Mesothelial cell of epicardium (in vitro differentiated cells): ENCODE measurements around the gene DHX29. TPM values are rescaled to one million over a fixed set of nuclear protein-coding genes. Genes with fewer than 3 reads are reported as not detected.

ENCODE experiments used
- DNase-seq, 2 experiments: peaks; one replicate each; pipeline ENCODE4 v3.0.0; 2021; ENCODE audit warnings: low spot score in 2 of 2; ENCODE audit not compliant: unreplicated experiment in 2 of 2
- H3K27ac Mint-ChIP-seq: 2 replicates; pipeline ENCODE4 v1.8.0; 2021; ENCODE audit warnings: mixed read lengths
- H3K27me3 Mint-ChIP-seq: 2 replicates; pipeline ENCODE4 v1.8.0; 2021; ENCODE audit warnings: low read depth, mixed read lengths
- H3K36me3 Mint-ChIP-seq: 2 replicates; pipeline ENCODE4 v1.8.0; 2021; ENCODE audit warnings: mixed read lengths
- H3K4me1 Mint-ChIP-seq: 2 replicates; pipeline ENCODE4 v1.8.0; 2021; ENCODE audit warnings: mixed read lengths
- H3K4me3 Mint-ChIP-seq: 2 replicates; pipeline ENCODE4 v1.8.0; 2021; ENCODE audit warnings: mild to moderate bottlenecking, moderate library complexity, mixed read lengths
- H3K9me3 Mint-ChIP-seq: 2 replicates; pipeline ENCODE4 v1.8.0; 2021; ENCODE audit warnings: mixed read lengths
- CTCF ChIP-seq: fragments of 200-600 bp; sonication (generic); IDR thresholded peaks from one replicate; pipeline ENCODE4 v1.5.0; 2021; ENCODE audit warnings: antibody characterized with exemption; ENCODE audit not compliant: unreplicated experiment
- total RNA-seq: library from RNA; stranded (reverse); gene quantifications from 3 replicates; pipeline ENCODE4 v1.2.1, GENCODE V29; 2021

DHX29 gene
- total RNA-seq, 1 donor from 2014 or later = 25.1 TPM

GRCh38 chr5:55241746-55242145, 65.7 kb downstream of the DHX29 start:
- DNase-seq = no peak
- H3K9me3 Mint-ChIP-seq = peaks cover 5% of the 10 kb centered on the region
- H3K27ac Mint-ChIP-seq = peak overlapping the region; percentile 47
- peaks cover 37% of the 10 kb centered on the region for H3K27me3 Mint-ChIP-seq
- peaks cover 18% of the 10 kb centered on the region for H3K4me1 Mint-ChIP-seq
- TF ChIP-seq CTCF = no peak
- no peaks in the 10 kb centered on the region for H3K36me3 Mint-ChIP-seq
- no peak overlapping the region for H3K4me3 Mint-ChIP-seq

DNA sequence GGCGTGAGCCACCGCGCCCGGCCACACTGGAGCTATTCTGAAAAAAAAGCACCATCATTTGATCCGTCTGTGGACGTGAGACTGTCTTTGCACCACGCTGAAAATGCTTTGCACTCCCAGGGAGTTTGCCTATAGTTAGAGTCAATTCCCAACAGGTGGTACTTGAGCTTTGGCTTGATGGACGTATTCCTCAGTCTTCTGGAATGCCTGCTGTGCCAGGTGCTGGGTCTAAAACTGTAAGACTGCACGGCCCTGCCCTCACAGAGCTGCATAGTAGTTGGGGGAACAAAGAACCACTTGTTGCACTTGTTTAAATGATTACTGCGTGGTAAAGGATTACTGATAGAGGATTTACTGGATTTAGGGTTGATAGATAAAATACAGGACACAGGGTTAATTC, 70.7 kb downstream of the DHX29 start:
- Mint-ChIP-seq H3K27me3 (peaks cover 70% of the 10 kb centered on the region), H3K4me1 (peaks cover 30% of the 10 kb centered on the region), H3K4me3 (no peak overlapping the region), H3K27ac (no peak overlapping the region), H3K9me3 (no peaks in the 10 kb centered on the region), H3K36me3 (no peaks in the 10 kb centered on the region)
- DNase-seq = no peak
- TF ChIP-seq CTCF = no peak

- peak overlapping the region; percentile 39 for H3K27ac Mint-ChIP-seq
- peak overlapping the region; percentile 75 for H3K4me3 Mint-ChIP-seq
- H3K36me3 Mint-ChIP-seq = no peaks in the 10 kb centered on the region
- H3K4me1 Mint-ChIP-seq = peaks cover 28% of the 10 kb centered on the region
- H3K27me3 Mint-ChIP-seq = peaks cover 82% of the 10 kb centered on the region
- no peak for TF ChIP-seq CTCF
- DNase-seq = no peak
- no peaks in the 10 kb centered on the region for H3K9me3 Mint-ChIP-seq
These were observed 73.3 kb downstream of the DHX29 start for GRCh38 chr5:55234121-55234700.

- Mint-ChIP-seq H3K4me1 (peaks cover 28% of the 10 kb centered on the region), H3K4me3 (peak within 1 kb of the TSS; percentile 78), H3K27me3 (peaks cover 85% of the 10 kb centered on the region), H3K27ac (peak within 1 kb of the TSS; percentile 39), H3K36me3 (no peaks in the 10 kb centered on the region), H3K9me3 (no peaks in the 10 kb centered on the region)
- DNase-seq = peak; percentile 42 to 71
- TF ChIP-seq CTCF = no peak
These were observed 74.2 kb downstream of the DHX29 start, which contains the start of gene CCNO for GRCh38 chr5:55232985-55233928. Gene CCNO, minus strand, starts transcription at chr5:55233608. Its CDS starts 85 bp downstream, at chr5:55233523.

- Mint-ChIP-seq H3K4me3 (peak overlapping the region; percentile 78), H3K27me3 (peaks cover 89% of the 10 kb centered on the region), H3K4me1 (peaks cover 33% of the 10 kb centered on the region), H3K9me3 (no peaks in the 10 kb centered on the region), H3K36me3 (no peaks in the 10 kb centered on the region), H3K27ac (no peak overlapping the region)
- no peak for DNase-seq
- no peak for TF ChIP-seq CTCF
These were observed 75.1 kb downstream of the DHX29 start for GRCh38 chr5:55232271-55232984.
